Left kidney (tissue), 2 donors: Measurements from ENCODE around the gene S100A5. TPM values are rescaled to one million over a fixed set of nuclear protein-coding genes. Genes with fewer than 3 reads are reported as not detected.

ENCODE experiments used
- DNase-seq: peaks from one replicate; pipeline ENCODE4 v3.0.0-alpha.2; 2013
- polyA plus RNA-seq: library from polyadenylated mRNA; unstranded; fragments of 120-200 nt; gene quantifications from one replicate; pipeline ENCODE4 v1.2.1, GENCODE V29; 2013; ENCODE audit not compliant: insufficient read length

Gene S100A5
- polyA plus RNA-seq, 1 donor, result 1.3 TPM

DNA sequence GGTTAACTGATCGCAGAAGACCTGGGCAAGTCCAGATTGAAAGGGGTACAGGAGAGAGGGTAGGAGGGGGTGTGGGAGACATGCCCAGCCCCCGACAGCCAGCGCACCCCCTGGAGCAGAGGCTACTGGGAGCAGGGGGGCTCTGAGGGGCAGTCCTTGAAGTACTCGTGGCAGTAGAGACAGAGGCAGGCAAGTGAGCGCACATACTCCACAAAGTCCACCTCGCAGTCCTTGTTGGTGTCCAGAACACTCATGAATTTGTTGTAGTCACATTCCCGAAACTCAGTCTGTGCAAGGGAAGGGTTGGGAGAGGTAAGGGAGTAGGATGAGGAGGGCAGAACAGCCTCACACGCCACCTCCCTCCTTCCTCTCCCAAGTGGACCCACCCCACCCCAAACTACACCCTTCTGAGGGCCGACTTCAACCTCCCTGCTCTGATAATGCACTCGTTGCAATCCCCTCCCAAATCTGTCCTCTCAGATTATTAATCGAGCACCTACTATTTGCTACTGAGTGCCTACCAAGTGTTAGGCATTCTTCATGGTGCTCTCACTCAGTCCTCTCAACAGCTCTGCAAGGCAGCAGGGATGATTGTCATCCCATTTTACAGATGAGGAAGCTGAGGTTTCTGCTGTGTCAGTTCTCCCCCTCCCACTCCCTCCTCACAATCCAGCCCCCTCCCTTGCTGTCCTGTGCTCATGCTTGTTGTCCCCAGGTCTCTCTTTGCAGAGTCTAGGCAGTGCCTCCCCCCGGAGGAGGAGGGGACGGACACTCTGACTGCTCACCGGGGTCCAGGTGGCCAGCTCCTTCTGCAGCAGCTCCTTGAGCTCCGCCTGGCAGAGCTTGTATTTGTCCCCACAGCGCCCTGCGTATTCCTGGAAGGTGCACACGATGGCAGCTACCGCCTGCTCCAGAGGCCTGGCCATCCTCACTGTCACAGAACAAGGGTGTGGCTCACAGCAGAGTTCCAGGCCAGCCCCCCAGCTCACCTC, 7.1 kb upstream of the S100A5 start:
- DNase-seq, result no peak

DNA sequence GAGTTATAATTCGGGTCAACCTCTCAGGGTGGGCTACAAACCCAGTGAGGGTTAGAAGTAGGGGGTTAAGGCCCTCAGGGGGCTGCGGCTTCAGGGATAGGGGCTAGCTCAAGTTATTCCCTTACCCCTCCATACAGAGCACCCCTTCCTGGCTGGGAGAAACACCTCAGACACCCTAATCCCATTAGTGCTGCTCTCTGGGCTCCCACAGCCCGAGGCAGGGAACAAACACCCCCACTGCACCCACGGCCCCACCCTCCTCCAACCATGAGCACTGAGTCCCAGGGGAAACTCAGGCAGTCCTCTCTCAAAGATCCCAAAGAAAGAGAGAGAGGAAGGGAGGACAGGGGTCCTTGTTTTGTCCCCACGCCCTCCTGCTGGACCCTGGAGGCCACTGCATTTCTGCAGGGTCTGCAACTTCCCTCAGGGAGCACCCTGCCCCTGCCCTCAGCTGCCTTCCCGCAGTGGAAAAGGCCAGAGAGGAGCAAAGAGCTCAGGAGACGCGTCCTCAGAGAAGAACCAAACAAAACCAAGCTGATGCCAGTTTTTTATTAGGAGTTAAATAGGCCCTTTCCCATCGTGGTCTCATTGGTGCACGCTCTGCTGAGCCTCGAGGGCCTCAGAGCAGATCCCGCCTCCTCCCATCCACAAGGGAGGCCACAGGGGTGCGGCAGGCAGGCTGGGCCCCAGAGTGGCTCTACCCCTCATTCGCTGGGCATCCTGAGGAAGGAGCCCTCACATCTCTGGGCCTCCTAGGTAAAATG, 6.2 kb upstream of the S100A5 start:
- no peak for DNase-seq

DNA sequence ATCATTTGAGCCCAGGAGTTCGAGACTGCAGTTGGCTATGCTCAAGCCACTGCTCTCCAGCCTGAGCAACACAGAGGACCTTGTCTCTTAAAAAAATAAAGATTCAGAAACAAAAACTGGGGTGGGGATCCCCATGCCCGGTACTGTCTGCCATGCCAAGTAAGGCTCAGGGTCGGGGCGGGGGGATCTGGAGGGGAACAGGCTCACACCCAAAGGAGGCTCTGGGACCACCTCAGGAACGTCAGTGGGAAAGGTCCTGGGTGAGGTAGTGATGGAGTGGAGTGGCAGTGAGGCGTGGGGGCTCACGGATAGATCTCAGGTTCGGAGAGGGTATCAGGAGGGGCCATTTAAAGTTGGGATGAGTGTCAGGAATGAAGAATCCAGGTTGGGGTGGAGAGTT, 5.6 kb upstream of the S100A5 start:
- DNase-seq, result no peak

DNA sequence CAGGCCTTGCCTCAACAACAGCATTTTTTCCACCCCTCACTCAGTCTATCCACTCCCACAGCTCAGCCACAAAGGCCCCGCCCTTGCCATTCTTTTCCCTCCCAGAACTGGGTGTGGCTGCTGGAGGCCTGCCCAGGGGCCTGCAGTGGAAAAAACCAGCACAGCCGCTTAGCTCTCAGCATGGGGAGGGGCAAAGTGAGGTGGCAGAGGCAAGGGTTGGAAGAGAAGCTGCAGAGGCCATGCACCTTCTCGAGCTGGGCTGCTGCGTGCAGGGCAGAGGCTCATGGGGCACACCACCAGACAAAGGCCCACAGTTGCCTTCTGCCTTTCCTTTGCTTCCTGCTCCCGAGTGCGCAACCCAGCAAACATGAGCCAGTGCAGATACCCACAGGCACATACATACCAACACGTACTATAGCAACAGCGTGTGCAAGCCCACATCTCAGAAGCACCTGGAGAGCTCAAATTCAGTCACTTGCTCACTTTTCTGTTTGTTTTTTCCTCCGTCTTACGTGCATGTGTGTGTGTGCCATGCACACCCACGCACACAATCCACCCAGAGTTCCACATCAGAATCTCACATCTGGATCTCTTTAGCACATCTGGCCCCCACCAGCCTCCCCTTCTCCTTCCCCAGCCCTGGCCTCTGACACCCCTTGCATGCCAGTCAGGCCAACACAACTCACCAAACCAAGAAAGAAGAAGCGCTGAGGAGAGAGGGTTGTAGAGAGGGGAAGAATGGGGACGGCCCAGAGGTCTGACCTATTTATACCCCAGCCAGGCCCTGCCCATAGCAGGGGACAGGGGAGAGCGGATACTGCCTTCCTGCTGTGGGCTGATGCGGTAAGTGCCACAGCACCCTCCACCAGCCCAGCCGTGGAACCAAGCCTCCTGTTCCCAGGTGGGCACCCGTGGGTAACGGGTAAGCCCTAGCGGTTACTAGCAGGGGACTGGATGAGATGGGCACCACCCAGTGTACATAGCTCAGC, 4.6 kb upstream of the S100A5 start, which contains the start of gene S100A4:
Gene S100A4 (minus strand): TSS at position 740 of the 989 bp plus-strand sequence. CDS start 1,012 bp downstream, outside the sequence.
- peak; percentile 93 for DNase-seq

DNA sequence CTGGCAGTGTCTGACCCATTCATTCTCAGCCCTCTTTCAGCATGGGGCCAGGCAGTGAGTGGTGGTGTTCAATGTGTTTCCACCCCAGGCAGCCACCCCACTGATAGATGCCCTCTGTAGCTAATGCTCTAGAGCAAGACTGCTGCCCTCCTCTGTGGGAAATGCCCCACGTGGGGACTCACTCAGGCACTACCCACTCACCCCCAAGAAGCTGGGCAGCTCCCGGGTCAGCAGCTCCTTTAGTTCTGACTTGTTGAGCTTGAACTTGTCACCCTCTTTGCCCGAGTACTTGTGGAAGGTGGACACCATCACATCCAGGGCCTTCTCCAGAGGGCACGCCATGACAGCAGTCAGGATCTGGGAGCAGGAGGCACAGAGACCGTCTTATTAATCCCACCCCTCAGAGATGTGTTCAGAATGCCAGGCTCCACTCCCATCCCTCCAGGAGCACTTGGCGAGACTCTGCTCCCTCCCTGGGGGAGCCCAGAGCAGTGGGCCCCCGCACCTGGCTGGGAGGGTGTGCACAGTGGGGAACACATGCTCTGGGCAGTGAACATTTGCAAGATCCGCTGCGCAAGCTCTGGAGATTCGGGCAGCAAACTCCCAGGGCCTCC, 3.8 kb upstream of the S100A5 start:
- no peak for DNase-seq

DNA sequence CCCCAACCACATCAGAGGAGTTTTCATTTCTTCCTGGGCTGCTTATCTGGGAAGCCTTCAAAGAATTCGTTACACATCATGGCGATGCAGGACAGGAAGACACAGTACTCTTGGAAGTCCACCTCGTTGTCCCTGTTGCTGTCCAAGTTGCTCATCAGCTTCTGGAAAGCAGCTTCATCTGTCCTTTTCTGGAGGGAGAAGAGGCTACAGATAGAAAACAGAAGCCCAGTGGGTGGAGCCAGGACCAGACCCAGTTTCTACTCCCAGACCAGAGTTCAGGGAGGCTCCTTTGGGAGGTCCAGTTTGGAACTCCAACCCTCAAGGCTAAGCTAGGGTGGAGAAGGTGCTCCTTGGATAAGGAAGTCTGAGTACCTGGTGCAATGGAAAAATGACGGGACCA, 3.0 kb upstream of the S100A5 start:
- no peak for DNase-seq

DNA sequence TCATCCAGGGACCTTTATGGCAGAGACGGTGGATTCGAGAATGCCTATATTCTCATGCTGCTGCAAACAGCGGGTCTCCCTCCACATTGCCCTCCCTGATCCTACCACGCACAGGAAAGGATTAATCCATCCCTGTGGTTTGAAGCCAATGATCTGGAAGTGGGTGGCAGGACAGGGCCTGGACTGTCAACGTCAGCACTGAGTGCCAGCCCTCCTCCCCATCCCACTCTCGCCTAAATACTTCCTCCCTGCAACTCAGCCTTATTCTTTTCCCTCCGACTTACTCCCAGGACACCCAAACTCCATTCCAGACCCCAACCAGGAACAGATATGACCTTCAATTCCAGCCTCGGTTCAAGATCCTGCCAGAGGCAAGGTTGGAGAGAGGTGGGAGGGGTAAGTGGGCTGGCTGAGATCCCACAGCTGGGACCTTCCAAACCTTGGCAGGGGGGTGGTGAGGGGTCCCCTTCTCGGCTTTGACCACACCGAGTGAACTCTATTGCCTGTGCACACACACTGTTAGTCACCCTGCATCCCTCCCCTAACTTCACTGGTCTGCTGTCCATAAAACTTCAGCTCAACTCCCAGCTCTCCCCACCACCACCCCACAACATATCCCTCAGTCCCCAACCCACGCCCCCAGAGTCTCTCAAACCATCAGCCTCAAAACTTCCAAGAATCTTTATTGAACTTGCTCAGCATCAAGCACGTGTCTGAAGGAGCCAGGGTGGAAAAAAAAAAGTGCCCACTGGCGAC, 2.4 kb upstream of the S100A5 start:
- DNase-seq, result no peak

DNA sequence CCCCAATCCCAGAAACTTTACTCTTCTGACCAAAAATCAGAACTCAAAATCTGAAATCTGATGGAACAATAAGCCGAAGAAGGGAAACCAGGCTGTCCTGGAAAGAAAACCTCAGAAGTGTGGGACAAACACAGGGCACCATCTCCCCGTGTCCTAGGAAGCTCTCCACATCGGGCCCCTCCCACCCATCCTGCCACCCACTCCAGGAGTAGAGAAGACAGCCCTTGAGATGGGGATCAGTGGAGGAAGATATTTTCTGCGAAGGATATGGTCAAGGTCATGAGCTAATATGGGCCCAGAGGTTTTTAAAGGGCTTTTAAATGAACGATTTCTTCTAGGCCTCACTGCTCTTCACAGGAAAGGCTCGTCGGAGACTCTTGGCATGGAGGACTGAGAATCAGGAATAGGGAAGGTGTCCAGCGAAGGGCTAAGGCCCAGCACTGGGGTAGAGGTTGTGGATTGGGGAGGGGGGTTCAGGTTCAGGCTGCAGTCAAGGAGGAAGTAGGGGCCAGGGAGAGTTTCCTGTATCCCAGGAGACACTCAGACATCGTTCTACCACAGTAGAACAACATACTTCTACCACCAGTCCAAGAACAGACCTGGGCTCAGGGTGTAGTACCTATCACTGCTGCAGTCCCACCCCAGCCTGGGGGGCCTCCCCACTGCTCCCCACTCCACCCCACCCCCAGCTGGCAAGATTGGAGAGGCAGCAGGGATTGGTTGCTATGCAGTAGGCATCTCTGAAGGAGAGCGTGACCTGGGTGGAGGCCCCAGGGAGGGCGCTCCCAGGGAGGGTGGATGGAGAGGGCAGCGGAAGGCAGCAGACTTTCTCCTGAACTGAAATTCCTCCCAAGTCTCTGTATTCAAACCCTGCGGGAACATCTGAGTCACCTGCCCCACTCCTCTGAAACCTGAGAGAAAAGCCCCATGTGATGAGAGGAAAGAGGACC, 1.2 kb upstream of the S100A5 start:
- no peak for DNase-seq

DNA sequence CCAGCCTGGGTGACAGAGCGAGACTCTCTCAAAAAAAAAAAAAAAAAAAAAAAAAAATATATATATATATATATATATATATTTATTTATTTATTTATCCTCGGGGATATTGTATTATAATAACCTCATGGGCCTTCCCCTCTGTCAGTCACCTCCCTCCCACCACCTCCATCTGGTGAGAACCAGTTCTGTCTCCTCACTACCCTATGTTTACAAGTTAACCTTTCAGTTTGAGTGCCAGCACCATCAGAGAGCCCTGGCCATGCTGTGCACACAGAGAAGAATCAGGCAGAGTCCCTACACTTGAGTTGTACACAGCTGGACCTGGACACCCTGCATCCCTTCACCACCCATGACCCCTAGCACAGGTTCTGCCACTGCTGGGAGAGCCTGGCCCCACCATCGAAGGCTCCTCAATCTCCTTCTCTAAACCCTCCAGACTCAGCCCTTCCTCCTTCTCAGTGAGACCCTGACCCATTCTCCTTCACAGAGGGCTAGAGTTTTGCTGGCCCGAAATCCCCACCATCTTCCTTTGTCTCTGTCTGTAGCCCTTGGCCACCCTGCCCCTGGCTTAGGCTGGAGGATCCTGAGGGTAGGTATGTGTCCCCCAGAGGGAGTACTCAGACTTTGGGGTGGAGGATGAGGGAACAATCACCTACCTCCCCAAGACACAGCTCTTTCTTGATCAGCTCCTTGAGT, 1.2 kb downstream of the S100A5 start:
- DNase-seq, result no peak

DNA sequence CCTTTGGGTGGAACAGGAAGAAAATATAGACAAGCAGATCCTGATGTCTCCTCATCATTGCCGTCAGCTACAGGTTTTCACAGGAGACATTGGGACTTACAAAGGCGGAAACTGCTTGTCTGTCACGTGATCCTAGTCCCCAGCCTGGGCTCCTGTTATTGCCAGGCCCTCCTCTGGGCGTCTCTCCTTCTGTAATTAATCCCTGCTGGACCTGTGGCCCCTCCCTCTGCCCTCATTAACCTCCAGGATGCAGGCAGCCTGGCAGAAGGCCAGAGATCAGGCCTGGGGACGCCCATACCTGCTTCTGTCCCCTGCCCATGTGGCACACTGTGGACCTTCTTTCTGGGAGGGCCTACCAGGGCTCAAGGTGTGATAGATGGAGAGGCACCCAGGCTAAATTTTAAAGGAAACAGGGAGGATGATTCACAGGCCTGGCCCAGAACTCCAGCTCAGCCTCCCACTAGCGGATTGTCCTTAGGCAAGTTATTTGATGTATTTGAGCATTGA, 2.4 kb downstream of the S100A5 start:
- no peak for DNase-seq

DNA sequence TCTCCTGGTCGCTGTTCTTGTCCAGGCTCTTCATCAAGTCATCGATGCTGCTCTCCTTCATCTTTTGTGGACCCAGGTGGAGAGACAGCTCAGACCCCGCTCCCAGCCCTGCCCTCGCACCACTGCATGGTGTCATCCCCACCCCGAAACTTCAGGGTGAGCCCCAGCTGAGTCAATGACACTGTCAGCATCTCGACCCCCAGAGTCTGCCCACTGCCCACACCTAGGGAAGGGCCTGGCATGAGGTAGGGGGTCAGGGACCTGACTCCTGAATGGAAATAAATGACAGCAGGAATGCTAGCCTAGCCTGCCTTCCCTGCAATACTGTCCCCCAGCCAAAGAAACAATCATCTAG, 3.4 kb downstream of the S100A5 start:
- DNase-seq, result no peak

DNA sequence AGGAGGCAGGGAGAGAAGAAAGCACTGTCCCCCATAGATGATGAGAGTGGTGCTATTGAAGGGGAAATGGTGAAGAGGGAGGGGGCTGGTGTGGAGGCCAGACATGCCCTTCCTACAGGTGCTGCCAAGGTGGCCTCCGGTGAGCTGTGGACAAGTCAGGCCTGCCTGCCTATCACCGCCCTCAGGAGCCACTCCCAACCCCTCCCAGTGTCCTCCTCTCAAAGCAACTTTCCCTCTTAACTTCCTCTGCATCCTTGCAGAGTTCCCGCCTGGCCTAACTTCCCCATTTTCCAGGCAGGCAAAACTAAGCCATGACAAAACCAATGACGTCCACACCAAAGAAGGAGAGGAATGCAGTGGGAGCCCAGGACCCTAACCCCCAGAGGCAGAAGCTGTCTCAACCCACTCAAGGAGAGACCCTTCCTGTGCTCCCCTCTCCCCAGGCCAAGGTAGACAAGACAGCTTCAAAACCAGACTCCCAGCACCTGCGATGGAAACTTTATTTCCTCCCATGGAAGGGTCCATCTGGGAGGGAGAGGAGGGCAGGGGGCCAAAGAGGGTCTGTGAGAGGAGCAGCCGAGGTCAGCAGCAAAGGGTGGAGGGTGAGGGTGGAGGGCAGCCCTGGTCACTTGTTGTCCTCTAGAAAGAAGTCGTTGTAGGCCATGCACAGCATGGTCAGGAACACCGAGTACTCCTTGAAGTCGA, 3.9 kb downstream of the S100A5 start:
- no peak for DNase-seq

DNA sequence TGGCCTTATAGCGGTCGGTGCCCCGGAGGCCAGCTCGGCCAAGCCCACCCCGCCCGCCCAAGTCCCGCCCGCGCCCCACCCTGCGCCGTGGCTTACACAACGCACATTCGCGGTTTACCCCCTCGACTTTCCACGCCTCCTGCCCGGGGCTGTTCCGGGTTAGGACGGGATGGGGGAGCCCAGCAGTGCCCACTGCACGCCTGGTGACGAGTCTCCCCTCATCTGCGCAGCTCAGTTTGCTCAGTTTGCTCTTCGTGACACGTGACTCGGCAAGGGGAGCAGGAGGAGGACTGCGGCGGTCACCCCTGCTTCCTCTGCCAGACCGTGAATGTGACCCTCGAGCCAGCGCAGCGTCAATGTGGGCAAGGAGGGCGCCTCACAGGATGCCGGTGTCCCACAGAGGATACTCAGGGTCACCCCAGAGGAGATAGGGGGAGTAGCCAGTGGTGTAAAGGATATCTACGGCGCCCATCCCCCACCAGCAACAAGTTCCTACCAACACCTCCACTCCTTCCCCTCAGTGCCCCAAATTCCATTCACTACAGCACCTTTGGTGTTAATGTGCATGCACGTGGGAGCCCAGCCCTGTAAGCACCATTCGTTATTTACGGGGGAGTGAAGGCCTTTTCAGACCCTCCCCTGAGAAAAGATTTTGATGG, 4.6 kb downstream of the S100A5 start:
- DNase-seq, result peak; percentile 58

DNA sequence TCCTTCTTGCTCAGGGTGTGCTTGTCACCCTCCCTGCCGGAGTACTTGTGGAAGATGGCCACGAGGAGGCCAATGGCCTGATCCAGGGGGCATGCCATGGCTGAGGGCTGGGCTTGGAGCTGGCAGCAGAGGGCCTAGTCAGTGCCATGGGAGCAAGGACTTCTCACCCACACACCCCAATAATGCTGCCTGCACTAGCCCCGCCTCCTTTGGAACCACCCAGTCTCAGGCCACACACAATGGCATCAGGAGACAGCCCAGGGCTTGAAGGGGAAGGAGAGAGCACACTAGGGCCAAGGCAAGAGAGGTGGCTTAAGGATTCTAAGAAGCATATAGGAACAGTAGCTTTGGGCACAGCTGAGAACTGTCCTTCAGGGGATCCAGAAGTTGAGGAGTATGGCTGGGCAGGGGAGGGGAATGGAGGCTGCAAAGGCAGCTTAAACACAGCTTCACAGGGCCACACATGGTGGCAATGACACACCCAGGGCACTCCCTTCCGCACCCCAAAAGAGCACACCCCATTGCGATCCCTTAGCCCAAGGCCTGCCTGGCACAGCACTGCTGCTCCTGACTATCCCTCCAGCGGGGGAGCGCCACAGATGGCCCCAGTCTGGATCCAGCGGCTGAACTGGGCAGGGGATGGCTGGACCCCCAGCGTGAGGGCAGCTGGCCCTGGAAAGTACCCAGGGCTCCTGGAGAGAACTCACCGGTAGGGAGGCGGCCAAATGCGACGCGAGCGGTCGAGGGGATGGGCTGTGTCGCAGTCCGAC, 5.3 kb downstream of the S100A5 start, which contains the start of gene S100A6:
Gene S100A6 (minus strand): TSS at position 750 of the 770 bp plus-strand sequence. CDS start 652 bp downstream, at position 98.
- DNase-seq, result no peak

DNA sequence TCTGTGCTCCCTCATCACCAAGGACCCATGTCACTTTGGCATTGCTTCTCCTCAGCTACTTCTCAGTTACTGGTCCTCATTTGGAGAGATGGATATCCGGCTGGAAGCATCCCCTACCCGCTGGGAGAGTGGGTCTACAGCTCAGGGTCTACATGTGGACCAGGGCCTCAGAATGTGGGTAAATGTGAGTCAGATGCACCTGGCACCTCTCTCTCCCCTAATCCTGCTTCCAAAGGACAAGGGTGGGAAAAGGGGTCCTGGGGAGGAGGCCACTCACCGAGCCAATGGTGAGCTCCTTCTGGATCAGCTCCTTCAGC, 5.9 kb downstream of the S100A5 start:
- no peak for DNase-seq

DNA sequence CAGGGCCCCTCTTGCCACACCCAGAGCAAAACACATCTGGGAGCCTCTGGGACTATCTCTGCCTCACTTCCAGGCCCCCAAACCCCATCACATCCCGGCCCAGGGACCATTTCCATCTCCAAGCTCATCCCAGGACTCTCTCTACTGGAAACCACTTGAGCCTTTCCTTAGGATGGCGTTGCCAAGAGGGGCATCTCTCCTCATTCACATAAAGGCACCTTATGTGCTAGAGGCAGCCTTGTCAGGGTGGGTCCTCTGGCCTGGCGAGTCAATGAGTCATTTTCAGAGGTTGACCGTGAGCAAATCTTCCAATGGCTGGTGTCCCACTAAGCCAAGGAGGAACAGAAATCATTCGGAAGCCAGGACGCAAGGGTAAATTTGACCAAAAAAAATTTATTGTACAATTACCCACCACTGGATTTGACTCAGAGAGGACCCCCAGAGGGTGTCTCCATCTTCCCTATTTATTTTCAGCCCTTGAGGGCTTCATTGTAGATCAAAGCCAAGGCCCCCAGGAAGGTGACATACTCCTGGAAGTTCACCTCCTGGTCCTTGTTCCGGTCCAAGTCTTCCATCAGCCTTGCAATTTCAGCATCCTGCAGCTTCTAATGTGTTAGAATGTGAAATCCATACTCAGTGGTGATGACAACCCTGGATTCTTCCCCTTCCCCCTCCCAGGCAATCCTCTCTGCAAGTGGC, 6.4 kb downstream of the S100A5 start:
- no peak for DNase-seq
